ENCODE data around the gene CTIF.
A peak's percentile ranks its signal among the peaks of the same experiment; 100 is the strongest.

DNA sequence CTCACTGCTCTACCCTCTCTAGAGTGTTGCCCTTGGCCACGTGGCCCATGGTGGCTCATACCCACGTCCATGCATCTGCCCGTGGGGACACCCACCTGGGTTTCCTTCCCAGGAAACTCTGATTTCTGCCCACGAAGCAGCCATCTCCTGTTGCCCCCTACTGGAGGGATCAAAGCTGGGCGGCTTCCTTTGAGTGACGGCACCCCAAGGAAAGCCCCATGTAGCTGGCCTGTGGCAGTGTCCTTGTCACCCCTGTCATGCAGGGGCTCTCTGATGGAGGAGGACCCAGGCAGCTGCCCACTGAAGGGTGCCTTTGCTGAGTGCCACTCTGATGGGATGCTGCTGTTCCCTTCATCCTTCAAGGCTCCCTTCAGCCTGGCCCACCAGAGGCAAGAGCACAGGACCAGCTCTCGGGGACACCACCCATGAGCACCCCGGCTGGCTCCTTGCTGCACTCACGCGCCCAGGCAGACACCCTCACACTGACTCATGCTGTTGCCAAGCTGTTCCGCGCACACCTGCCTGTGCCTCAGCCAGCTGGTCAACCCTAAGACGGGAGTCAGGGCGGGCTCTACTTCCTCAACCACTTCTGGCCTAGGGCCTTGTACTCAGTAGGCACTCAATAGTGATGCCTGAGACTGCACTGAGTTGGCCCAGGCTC is 101.1 kb downstream of the CTIF start:
- TF ChIP-seq, protein P1, sequence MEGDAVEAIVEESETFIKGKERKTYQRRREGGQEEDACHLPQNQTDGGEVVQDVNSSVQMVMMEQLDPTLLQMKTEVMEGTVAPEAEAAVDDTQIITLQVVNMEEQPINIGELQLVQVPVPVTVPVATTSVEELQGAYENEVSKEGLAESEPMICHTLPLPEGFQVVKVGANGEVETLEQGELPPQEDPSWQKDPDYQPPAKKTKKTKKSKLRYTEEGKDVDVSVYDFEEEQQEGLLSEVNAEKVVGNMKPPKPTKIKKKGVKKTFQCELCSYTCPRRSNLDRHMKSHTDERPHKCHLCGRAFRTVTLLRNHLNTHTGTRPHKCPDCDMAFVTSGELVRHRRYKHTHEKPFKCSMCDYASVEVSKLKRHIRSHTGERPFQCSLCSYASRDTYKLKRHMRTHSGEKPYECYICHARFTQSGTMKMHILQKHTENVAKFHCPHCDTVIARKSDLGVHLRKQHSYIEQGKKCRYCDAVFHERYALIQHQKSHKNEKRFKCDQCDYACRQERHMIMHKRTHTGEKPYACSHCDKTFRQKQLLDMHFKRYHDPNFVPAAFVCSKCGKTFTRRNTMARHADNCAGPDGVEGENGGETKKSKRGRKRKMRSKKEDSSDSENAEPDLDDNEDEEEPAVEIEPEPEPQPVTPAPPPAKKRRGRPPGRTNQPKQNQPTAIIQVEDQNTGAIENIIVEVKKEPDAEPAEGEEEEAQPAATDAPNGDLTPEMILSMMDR (IDR thresholded peaks at IDR 0.05), result peak; percentile 46
- TF ChIP-seq, protein P2, sequence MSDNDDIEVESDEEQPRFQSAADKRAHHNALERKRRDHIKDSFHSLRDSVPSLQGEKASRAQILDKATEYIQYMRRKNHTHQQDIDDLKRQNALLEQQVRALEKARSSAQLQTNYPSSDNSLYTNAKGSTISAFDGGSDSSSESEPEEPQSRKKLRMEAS (IDR thresholded peaks at IDR 0.05; ENCODE audit: low read depth), result no peak
- TF ChIP-seq SMC3 (IDR thresholded peaks at IDR 0.05; ENCODE audit: low read depth, low read length), result peak; percentile 30
- TF ChIP-seq, protein P3, sequence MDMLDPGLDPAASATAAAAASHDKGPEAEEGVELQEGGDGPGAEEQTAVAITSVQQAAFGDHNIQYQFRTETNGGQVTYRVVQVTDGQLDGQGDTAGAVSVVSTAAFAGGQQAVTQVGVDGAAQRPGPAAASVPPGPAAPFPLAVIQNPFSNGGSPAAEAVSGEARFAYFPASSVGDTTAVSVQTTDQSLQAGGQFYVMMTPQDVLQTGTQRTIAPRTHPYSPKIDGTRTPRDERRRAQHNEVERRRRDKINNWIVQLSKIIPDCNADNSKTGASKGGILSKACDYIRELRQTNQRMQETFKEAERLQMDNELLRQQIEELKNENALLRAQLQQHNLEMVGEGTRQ (IDR thresholded peaks at IDR 0.05; ENCODE audit: borderline replicate concordance, low read depth, low read length), result no peak
- TF ChIP-seq, protein P4, sequence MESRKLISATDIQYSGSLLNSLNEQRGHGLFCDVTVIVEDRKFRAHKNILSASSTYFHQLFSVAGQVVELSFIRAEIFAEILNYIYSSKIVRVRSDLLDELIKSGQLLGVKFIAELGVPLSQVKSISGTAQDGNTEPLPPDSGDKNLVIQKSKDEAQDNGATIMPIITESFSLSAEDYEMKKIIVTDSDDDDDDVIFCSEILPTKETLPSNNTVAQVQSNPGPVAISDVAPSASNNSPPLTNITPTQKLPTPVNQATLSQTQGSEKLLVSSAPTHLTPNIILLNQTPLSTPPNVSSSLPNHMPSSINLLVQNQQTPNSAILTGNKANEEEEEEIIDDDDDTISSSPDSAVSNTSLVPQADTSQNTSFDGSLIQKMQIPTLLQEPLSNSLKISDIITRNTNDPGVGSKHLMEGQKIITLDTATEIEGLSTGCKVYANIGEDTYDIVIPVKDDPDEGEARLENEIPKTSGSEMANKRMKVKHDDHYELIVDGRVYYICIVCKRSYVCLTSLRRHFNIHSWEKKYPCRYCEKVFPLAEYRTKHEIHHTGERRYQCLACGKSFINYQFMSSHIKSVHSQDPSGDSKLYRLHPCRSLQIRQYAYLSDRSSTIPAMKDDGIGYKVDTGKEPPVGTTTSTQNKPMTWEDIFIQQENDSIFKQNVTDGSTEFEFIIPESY (IDR thresholded peaks at IDR 0.05; ENCODE audit: borderline replicate concordance, low read depth), result no peak

Measured in SK-N-SH (cell line).